GM12878 (cell line): ENCODE measurements around the gene CCDC32. TPM values are rescaled to one million over a fixed set of nuclear protein-coding genes. Genes with fewer than 3 reads are reported as not detected.

Experiments used
- ATAC-seq: fragments of 200-7000 bp; cut with Tn5 transposase; 3 replicates; pipeline ENCODE4 v1.9.1; 2020; ENCODE audit warnings: mild to moderate bottlenecking, moderate library complexity
- BruUV-seq: library from RNA; stranded (reverse); fragments of 400-500 nt; replicated peaks from 2 replicates; lab custom pipeline; 2021; lab: Mats Ljungman, UMichigan
- CTCF ChIA-PET: fragments of 300-600 bp; sonication (Branson Sonifier 250); formaldehyde crosslinking; extraction: SDS; loops from one replicate; lab custom pipeline; 2021; ENCODE audit warnings: inconsistent platforms; lab: Yijun Ruan, JAX
- POLR2A ChIA-PET: fragments of 350-600 bp; formaldehyde crosslinking; extraction: SDS; loops from one replicate; lab custom pipeline; 2021; ENCODE audit warnings: inconsistent platforms; lab: Charles Lee
- RAD21 ChIA-PET: fragments of 300-600 bp; sonication (Branson Sonifier 250); formaldehyde crosslinking; loops from one replicate; lab custom pipeline; 2023; ENCODE audit warnings: antibody characterized with exemption; ENCODE audit not compliant: unreplicated experiment; lab: Charles Lee
- SMC1A ChIA-PET: fragments of 300-600 bp; sonication (Branson Sonifier 250); formaldehyde crosslinking; loops from one replicate; lab custom pipeline; 2023; ENCODE audit not compliant: unreplicated experiment, uncharacterized antibody; lab: Charles Lee
- DNase-seq: peaks from one replicate; pipeline ENCODE4 v3.0.0-alpha.2; 2011; ENCODE audit warnings: low read depth, low spot score
- FAIRE-seq: peaks from 3 replicates; lab custom pipeline; 2011; peaks lifted over from hg19 to GRCh38; lab: Jason Lieb, UNC
- H2AFZ ChIP-seq: 2 replicates; pipeline ENCODE4 v1.6.0; 2011; ENCODE audit warnings: low read depth, low read length, control low read depth; ENCODE audit not compliant: control insufficient read depth
- H3K27ac ChIP-seq: 2 replicates; pipeline ENCODE4 v1.5.1; 2011; ENCODE audit warnings: control low read depth; ENCODE audit not compliant: control insufficient read depth, insufficient read depth
- H3K27me3 ChIP-seq, 2 experiments: replicated peaks in 1 of 2; 2 replicates each; pipeline versions ENCODE4 v1.6.0 to v1.6.1; 2011; ENCODE audit warnings: low read length in 1 of 2; ENCODE audit not compliant: control insufficient read depth in 2 of 2, insufficient read depth in 2 of 2
- H3K36me3 ChIP-seq, 2 experiments: 2 replicates each; pipeline ENCODE4 v1.5.1; 2011; ENCODE audit warnings: low read length in 1 of 2; ENCODE audit not compliant: control insufficient read depth in 2 of 2, insufficient read depth in 2 of 2
- H3K4me1 ChIP-seq: 2 replicates; pipeline ENCODE4 v1.6.1; 2011; ENCODE audit warnings: mild to moderate bottlenecking, low read length, moderate library complexity, mixed read lengths; ENCODE audit not compliant: control insufficient read depth, insufficient read depth
- H3K4me2 ChIP-seq: 2 replicates; pipeline ENCODE4 v1.6.0; 2011; ENCODE audit warnings: control low read depth; ENCODE audit not compliant: control insufficient read depth, insufficient read depth
- H3K4me3 ChIP-seq: fragments of 200-600 bp; sonication (generic); 2 replicates; pipeline ENCODE4 v1.5.1; 2016
- H3K79me2 ChIP-seq: 2 replicates; pipeline ENCODE4 v1.6.0; 2011; ENCODE audit warnings: low read length; ENCODE audit not compliant: control insufficient read depth, insufficient read depth
- H3K9ac ChIP-seq: 2 replicates; pipeline ENCODE4 v1.8.0; 2011; ENCODE audit warnings: low read length, control low read depth, mixed read lengths; ENCODE audit not compliant: control insufficient read depth, insufficient read depth
- H3K9me3 ChIP-seq: replicated peaks from 3 replicates; pipeline ENCODE4 v1.5.1; 2011; ENCODE audit warnings: mild to moderate bottlenecking, low read length; ENCODE audit not compliant: control insufficient read depth, insufficient read depth
- H4K20me1 ChIP-seq: 2 replicates; pipeline ENCODE4 v1.6.0; 2011; ENCODE audit not compliant: control insufficient read depth, insufficient read depth
- BRCA1 ChIP-seq: IDR thresholded peaks from 2 replicates; pipeline ENCODE4 v1.6.1; 2011; ENCODE audit warnings: low read depth, low read length, improper control_type of control experiment
- ELK1 ChIP-seq: IDR thresholded peaks from 2 replicates; pipeline ENCODE4 v1.6.1; 2012; ENCODE audit warnings: low read depth, low read length, improper control_type of control experiment
- FOS ChIP-seq: IDR thresholded peaks from 3 replicates; pipeline ENCODE4 v1.6.1; 2011; ENCODE audit warnings: borderline replicate concordance; ENCODE audit not compliant: insufficient read length; ENCODE audit errors: extremely low read depth
- KDM1A ChIP-seq: fragments of 200-600 bp; sonication (generic); IDR thresholded peaks from 2 replicates; pipeline ENCODE4 v1.6.1; 2016; ENCODE audit warnings: borderline replicate concordance
- NKRF ChIP-seq: fragments of 450-650 bp; conservative IDR thresholded peaks from 2 replicates; pipeline ENCODE4 v1.6.1; 2017; ENCODE audit warnings: mild to moderate bottlenecking, moderate library complexity
- RAD51 ChIP-seq: fragments of 450-650 bp; IDR thresholded peaks from 2 replicates; pipeline ENCODE4 v1.6.1; 2016; ENCODE audit warnings: moderate library complexity, mild to moderate bottlenecking, inconsistent platforms
- RELA ChIP-seq: fragments of 450-650 bp; IDR thresholded peaks from 2 replicates; pipeline ENCODE4 v1.8.0; 2014; ENCODE audit warnings: borderline replicate concordance; ENCODE audit not compliant: partially characterized antibody
- REST ChIP-seq: IDR thresholded peaks from 2 replicates; pipeline ENCODE4 v1.6.1; 2012; ENCODE audit warnings: mild to moderate bottlenecking, low read depth, low read length
- RFX5 ChIP-seq: IDR thresholded peaks from 2 replicates; pipeline ENCODE4 v1.6.1; 2011; ENCODE audit warnings: low read depth, low read length, improper control_type of control experiment
- SMAD5 ChIP-seq: IDR thresholded peaks from 2 replicates; pipeline ENCODE4 v1.6.1; 2016; ENCODE audit warnings: antibody characterized with exemption, low read depth
- SMARCA5 ChIP-seq: fragments of 450-650 bp; IDR thresholded peaks from 2 replicates; pipeline ENCODE4 v1.6.1; 2017; ENCODE audit warnings: mild to moderate bottlenecking
- TCF3 ChIP-seq: IDR thresholded peaks from 2 replicates; pipeline ENCODE4 v1.6.1; 2012; ENCODE audit warnings: low read depth, mild to moderate bottlenecking, low read length, borderline replicate concordance; ENCODE audit not compliant: insufficient read depth
- WGBS: methylation state at CpG from one replicate; pipeline ENCODE4 v1.1.6; 2016; ENCODE audit warnings: low lambda C conversion rate; ENCODE audit not compliant: insufficient replicate concordance, insufficient coverage; ENCODE audit errors: missing lambda C conversion rate; 5-methylcytosine and 5-hydroxymethylcytosine counted together
- in situ Hi-C: fragments of 300-500 bp; cut with MboI; formaldehyde crosslinking; loops from 9 replicates; pipeline ENCODE4 v1.14.3; 2018; ENCODE audit warnings: mixed read lengths
- intact Hi-C: fragments of 100-400 bp; cut with micrococcal nuclease; formaldehyde crosslinking; loops from one replicate; pipeline ENCODE4 v1.14.2; 2022; ENCODE audit not compliant: unreplicated experiment
- polyA plus RNA-seq, 11 experiments: library from polyadenylated mRNA; depleted of rRNA in 4 of 11; unstranded in 6 of 11; stranded (reverse) in 5 of 11; fragments of >200 nt; fragmentation: Nextera tagmentation in 4 of 11; fragmentation: Illumina TruSeq in 1 of 11; extraction: Ambion mirVana in 4 of 11; extraction: Trizol in 1 of 11; gene quantifications; 1 replicate in 1 of 11; 2 replicates in 10 of 11; pipeline versions ENCODE4 v1.2.1 to v1.2.3, GENCODE V29; 2011 to 2016; ENCODE audit warnings: inconsistent platforms in 2 of 11, missing spikeins in 2 of 11, low read depth in 1 of 11
- total RNA-seq, 4 experiments: library from RNA; depleted of rRNA in 3 of 4; stranded (reverse); fragments of >200 nt in 3 of 4; fragmentation: Illumina TruSeq in 1 of 4; extraction: Trizol in 1 of 4; gene quantifications; 2 replicates each; pipeline versions ENCODE4 v1.2.1 to v1.2.3, GENCODE V29; 2013 to 2021
- TF ChIP-seq, protein P1 (sequence below): fragments of 450-650 bp; IDR thresholded peaks from 2 replicates; pipeline ENCODE4 v1.6.1; 2017; ENCODE audit warnings: low read depth, mild to moderate bottlenecking, moderate library complexity
- TF ChIP-seq, protein P2 (sequence below): fragments of 450-650 bp; IDR thresholded peaks from 2 replicates; pipeline ENCODE4 v1.6.1; 2016; ENCODE audit warnings: mild to moderate bottlenecking

Gene CCDC32
- total and polyA plus RNA-seq, 10 of the 15 experiments (the other 5 are each of a cell fraction or from before 2014, with no cell fraction given) = 30.2 to 74.3 (median 46.5) TPM

- TF ChIP-seq NKRF (no peak), TCF3 (no peak), SMAD5 (no peak), RFX5 (no peak), FOS (no peak), KDM1A (no peak)
These were observed 36.0 kb downstream of the CCDC32 start (continued) for GRCh38 chr15:40528801-40529200.

GRCh38 chr15:40525855-40526254 lies 39.0 kb downstream of the CCDC32 start:
- Histone ChIP-seq H3K4me3 (no peak overlapping the region), H3K36me3 (no peaks in the 10 kb centered on the region), H3K4me1 (peaks cover 6% of the 10 kb centered on the region), H3K79me2 (no peaks in the 10 kb centered on the region), H3K27me3 (no peaks in the 10 kb centered on the region), H3K4me2 (no peak overlapping the region), H3K9me3 (no peaks in the 10 kb centered on the region), H4K20me1 (no peaks in the 10 kb centered on the region), H3K9ac (no peak overlapping the region), H3K27ac (no peak overlapping the region), H2AFZ (no peak overlapping the region)
- CTCF ChIA-PET = interaction anchor here (1.1 kb wide), 1 partner anchor 83 kb away, joined by 3 read pairs; no protein-coding TSS in a partner anchor
- FAIRE-seq (no peak), DNase-seq (no peak), ATAC-seq (no peak)
- intact Hi-C loops (no loop called here), in situ Hi-C loops (no loop called here)
- WGBS = 65% methylated on average over 3 of the region's 3 CpGs
- RAD21 ChIA-PET = interaction anchor here (0.5 to 2.0 kb wide), 2 partner anchors 25 to 147 kb away, joined by 3 to 10 read pairs; no protein-coding TSS in a partner anchor
- SMC1A ChIA-PET = interaction anchor here (0.9 to 1.2 kb wide), 2 partner anchors 64 to 222 kb away, joined by 3 read pairs; no protein-coding TSS in a partner anchor
- no TSS peak for BruUV-seq
- POLR2A ChIA-PET = no interaction called here
- TF ChIP-seq, protein P1, sequence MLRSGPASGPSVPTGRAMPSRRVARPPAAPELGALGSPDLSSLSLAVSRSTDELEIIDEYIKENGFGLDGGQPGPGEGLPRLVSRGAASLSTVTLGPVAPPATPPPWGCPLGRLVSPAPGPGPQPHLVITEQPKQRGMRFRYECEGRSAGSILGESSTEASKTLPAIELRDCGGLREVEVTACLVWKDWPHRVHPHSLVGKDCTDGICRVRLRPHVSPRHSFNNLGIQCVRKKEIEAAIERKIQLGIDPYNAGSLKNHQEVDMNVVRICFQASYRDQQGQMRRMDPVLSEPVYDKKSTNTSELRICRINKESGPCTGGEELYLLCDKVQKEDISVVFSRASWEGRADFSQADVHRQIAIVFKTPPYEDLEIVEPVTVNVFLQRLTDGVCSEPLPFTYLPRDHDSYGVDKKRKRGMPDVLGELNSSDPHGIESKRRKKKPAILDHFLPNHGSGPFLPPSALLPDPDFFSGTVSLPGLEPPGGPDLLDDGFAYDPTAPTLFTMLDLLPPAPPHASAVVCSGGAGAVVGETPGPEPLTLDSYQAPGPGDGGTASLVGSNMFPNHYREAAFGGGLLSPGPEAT = no peak
- no peak for TF ChIP-seq SMARCA5
- no peak for TF ChIP-seq ELK1
- TF ChIP-seq REST = no peak
- TF ChIP-seq RELA = no peak
- TF ChIP-seq RAD51 = no peak
- TF ChIP-seq BRCA1 = no peak
- TF ChIP-seq, protein P2, sequence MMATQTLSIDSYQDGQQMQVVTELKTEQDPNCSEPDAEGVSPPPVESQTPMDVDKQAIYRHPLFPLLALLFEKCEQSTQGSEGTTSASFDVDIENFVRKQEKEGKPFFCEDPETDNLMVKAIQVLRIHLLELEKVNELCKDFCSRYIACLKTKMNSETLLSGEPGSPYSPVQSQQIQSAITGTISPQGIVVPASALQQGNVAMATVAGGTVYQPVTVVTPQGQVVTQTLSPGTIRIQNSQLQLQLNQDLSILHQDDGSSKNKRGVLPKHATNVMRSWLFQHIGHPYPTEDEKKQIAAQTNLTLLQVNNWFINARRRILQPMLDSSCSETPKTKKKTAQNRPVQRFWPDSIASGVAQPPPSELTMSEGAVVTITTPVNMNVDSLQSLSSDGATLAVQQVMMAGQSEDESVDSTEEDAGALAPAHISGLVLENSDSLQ = no peak
